NT2/D1 (cell line): ENCODE data around the gene ZCCHC2.

Experiments used
- SUZ12 ChIP-seq: IDR thresholded peaks from 2 replicates; pipeline ENCODE4 v1.6.1; 2011; ENCODE audit not compliant: insufficient read length, insufficient read depth; ENCODE audit errors: extremely low read depth
- YY1 ChIP-seq: IDR thresholded peaks from 2 replicates; pipeline ENCODE4 v1.6.1; 2011; ENCODE audit not compliant: insufficient read length, insufficient read depth
- ZNF274 ChIP-seq: IDR thresholded peaks from 2 replicates; pipeline ENCODE4 v1.6.1; 2011; ENCODE audit warnings: mild to moderate bottlenecking, low read depth, low read length

DNA sequence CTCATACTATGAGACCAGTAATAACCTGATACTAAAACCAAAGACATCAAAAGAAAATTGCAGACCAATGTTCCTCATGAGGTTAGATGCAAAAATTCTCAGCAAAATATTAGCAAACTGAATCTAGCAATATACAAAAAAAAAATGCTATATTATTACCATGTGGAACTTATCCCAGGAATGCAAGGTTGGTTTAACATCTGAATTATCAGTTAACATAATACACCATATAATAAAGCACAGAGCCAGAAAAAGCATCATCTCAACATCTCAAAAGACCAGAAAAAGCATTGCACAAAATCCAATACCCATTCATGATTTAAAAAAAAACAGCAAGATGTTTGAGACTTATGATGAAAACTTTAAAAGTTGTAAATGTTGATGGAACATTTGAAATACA, 8.3 kb upstream of the ZCCHC2 start:
- no peak for TF ChIP-seq YY1
- no peak for TF ChIP-seq ZNF274
- TF ChIP-seq SUZ12, result no peak
